GM12878 (cell line): Measurements from ENCODE around the gene CEP63.

ENCODE experiments used
- BCLAF1 ChIP-seq: fragments of 450-650 bp; IDR thresholded peaks from 2 replicates; pipeline ENCODE4 v1.6.1; 2017; ENCODE audit warnings: antibody characterized with exemption, mild to moderate bottlenecking, moderate library complexity
- CHD4 ChIP-seq: fragments of 200-600 bp; sonication (generic); IDR thresholded peaks from 2 replicates; pipeline ENCODE4 v1.6.1; 2016; ENCODE audit warnings: mild to moderate bottlenecking
- EZH2 ChIP-seq: IDR thresholded peaks from 2 replicates; pipeline ENCODE4 v1.6.1; 2012; ENCODE audit warnings: low read depth, mild to moderate bottlenecking, control low read depth, inconsistent platforms, low read length, borderline replicate concordance; ENCODE audit not compliant: control insufficient read depth
- JUNB ChIP-seq: IDR thresholded peaks from 2 replicates; pipeline ENCODE4 v1.6.1; 2016; ENCODE audit warnings: antibody characterized with exemption, mild to moderate bottlenecking
- MTA3 ChIP-seq: IDR thresholded peaks from 2 replicates; pipeline ENCODE4 v1.6.1; 2012; ENCODE audit warnings: low read length, inconsistent platforms, borderline replicate concordance
- NFIC ChIP-seq: IDR thresholded peaks from 2 replicates; pipeline ENCODE4 v1.6.1; 2012; ENCODE audit warnings: low read depth, mild to moderate bottlenecking, inconsistent platforms, low read length, moderate library complexity
- POLR2A ChIP-seq: IDR thresholded peaks from 2 replicates; pipeline ENCODE4 v1.6.1; 2011; ENCODE audit warnings: low read depth, mild to moderate bottlenecking, low read length
- PRDM15 ChIP-seq: fragments of 450-650 bp; formaldehyde crosslinking; IDR thresholded peaks from 2 replicates; pipeline ENCODE4 v1.4.0; 2020; ENCODE audit warnings: mild to moderate bottlenecking, moderate library complexity
- TF ChIP-seq, protein P1 (sequence below): IDR thresholded peaks from 2 replicates; pipeline ENCODE4 v1.6.1; 2011; ENCODE audit warnings: borderline replicate concordance, low read depth, mild to moderate bottlenecking, moderate library complexity, low read length; ENCODE audit not compliant: insufficient read depth, poor library complexity, severe bottlenecking

DNA sequence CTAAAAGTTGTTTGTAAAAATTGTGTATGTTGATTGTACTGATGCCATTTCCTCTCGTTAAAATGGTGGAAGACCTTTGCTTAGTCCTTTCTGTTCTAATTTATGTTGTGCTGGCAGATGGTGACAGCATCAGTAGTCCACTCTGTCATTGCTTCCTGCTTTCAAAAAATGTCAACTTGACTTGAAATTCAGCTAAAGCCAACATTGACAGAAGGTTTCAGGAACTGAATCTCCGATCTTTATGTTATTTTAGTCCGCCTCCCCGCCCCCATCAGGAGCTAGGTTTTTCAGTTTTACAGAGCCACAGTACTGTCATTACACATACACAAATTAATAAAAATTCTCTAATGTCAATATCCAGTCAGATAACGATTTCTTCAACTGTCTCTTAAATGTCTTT lies 1.5 kb downstream of the CEP63 start:
- TF ChIP-seq BCLAF1 (no peak), PRDM15 (CRISPR knock-in tag) (no peak), EZH2 (no peak), JUNB (peak; percentile 12; the same call in 1 of the 2 replicates), POLR2A (no peak), MTA3 (no peak), CHD4 (no peak), NFIC (no peak)
- TF ChIP-seq, protein P1, sequence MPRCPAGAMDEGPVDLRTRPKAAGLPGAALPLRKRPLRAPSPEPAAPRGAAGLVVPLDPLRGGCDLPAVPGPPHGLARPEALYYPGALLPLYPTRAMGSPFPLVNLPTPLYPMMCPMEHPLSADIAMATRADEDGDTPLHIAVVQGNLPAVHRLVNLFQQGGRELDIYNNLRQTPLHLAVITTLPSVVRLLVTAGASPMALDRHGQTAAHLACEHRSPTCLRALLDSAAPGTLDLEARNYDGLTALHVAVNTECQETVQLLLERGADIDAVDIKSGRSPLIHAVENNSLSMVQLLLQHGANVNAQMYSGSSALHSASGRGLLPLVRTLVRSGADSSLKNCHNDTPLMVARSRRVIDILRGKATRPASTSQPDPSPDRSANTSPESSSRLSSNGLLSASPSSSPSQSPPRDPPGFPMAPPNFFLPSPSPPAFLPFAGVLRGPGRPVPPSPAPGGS = no peak
